ENCODE measurements around the gene POLE3. TPM values are rescaled to one million over a fixed set of nuclear protein-coding genes. Genes with fewer than 3 reads are reported as not detected.

POLE3 gene
- 29.7 TPM for total RNA-seq
- long read RNA-seq, transcript POLE3-201 (4 exons, 2,109 nt) = major isoform, 49 of 50 reads
- long read RNA-seq, partial matches to known transcripts = 0 of 50 reads
- long read RNA-seq, other reads (novel, unspliced or antisense) = 1 of 50 reads

- peak within 1 kb of the TSS; percentile 87 for H3K4me3 ChIP-seq
- ATAC-seq = peak; percentile 99
- TF ChIP-seq CTCF (IDR thresholded peaks at IDR 0.05) = no peak
- H3K9me3 ChIP-seq = no peaks in the 10 kb centered on the region
- H3K27ac ChIP-seq = peak within 1 kb of the TSS; percentile 93
- intact Hi-C loops (cut with DNase I) = no loop called here
- peaks cover 27% of the 10 kb centered on the region for H3K4me1 ChIP-seq
- peaks cover 24% of the 10 kb centered on the region for H3K36me3 ChIP-seq
- DNase-seq = peak; percentile 97
- H3K27me3 ChIP-seq (ENCODE audit: low read depth) = no peaks in the 10 kb centered on the region
Observed at GRCh38 chr9:113410207-113410864, at the start of gene POLE3, which contains the start of gene C9orf43. POLE3 (minus strand) TSS chr9:113410675; CDS start chr9:113410293, 382 bp downstream. C9orf43 (plus strand) TSS chr9:113410747; CDS start chr9:113413494, 2,747 bp downstream.

- no peaks in the 10 kb centered on the region for H3K27me3 ChIP-seq (ENCODE audit: low read depth)
- no peak overlapping the region for H3K4me3 ChIP-seq
- no peaks in the 10 kb centered on the region for H3K36me3 ChIP-seq
- no peak for DNase-seq
- H3K9me3 ChIP-seq = no peaks in the 10 kb centered on the region
- peaks cover 34% of the 10 kb centered on the region for H3K4me1 ChIP-seq
- no peak for TF ChIP-seq CTCF (IDR thresholded peaks at IDR 0.05)
- peak in 1 of 2 donors; percentile 41 for ATAC-seq
- intact Hi-C loops (cut with DNase I) = no loop called here
- H3K27ac ChIP-seq = peak overlapping the region; percentile 84
Observed at GRCh38 chr9:113456235-113456634, 45.8 kb upstream of the POLE3 start.

- no peak for TF ChIP-seq CTCF (IDR thresholded peaks at IDR 0.05)
- no peaks in the 10 kb centered on the region for H3K9me3 ChIP-seq
- no peak overlapping the region for H3K4me3 ChIP-seq
- ATAC-seq (peak; percentile 94 to 97), DNase-seq (peak; percentile 50)
- H3K36me3 ChIP-seq = no peaks in the 10 kb centered on the region
- H3K4me1 ChIP-seq = peaks cover 34% of the 10 kb centered on the region
- H3K27me3 ChIP-seq (ENCODE audit: low read depth) = no peaks in the 10 kb centered on the region
- intact Hi-C loops (cut with DNase I) = no loop called here
- H3K27ac ChIP-seq = peak overlapping the region; percentile 84
Observed at GRCh38 chr9:113454914-113455761, 44.7 kb upstream of the POLE3 start.

GRCh38 chr9:113452113-113452605 is 41.7 kb upstream of the POLE3 start:
- Histone ChIP-seq H3K27ac (no peak overlapping the region), H3K9me3 (no peaks in the 10 kb centered on the region), H3K4me1 (peaks cover 34% of the 10 kb centered on the region), H3K36me3 (no peaks in the 10 kb centered on the region), H3K4me3 (no peak overlapping the region), H3K27me3 (ENCODE audit: low read depth) (no peaks in the 10 kb centered on the region)
- ATAC-seq (no peak), DNase-seq (no peak)
- intact Hi-C loops (cut with DNase I) = no loop called here
- TF ChIP-seq CTCF (IDR thresholded peaks at IDR 0.05) = no peak

GRCh38 chr9:113449376-113449775 is 38.9 kb upstream of the POLE3 start:
- no peaks in the 10 kb centered on the region for H3K9me3 ChIP-seq
- no peaks in the 10 kb centered on the region for H3K27me3 ChIP-seq (ENCODE audit: low read depth)
- no peak overlapping the region for H3K27ac ChIP-seq
- no peaks in the 10 kb centered on the region for H3K36me3 ChIP-seq
- intact Hi-C loops (cut with DNase I) = loop anchor here (10.0 kb wide), 1 partner anchor 135 kb away; no protein-coding TSS in a partner anchor
- no peak for DNase-seq
- TF ChIP-seq CTCF (IDR thresholded peaks at IDR 0.05) = no peak
- no peak for ATAC-seq
- peaks cover 12% of the 10 kb centered on the region for H3K4me1 ChIP-seq
- H3K4me3 ChIP-seq = no peak overlapping the region

Measured in lower lobe of right lung (tissue), 2 donors.